ENCODE data around the gene IRF9.
A peak's percentile ranks its signal among the peaks of the same experiment; 100 is the strongest.

Gene IRF9

GRCh38 chr14:24132976-24133375, 28.1 kb upstream of the IRF9 start:
- Histone ChIP-seq H3K36me3 (peaks cover 4 to 13% (median 7%) of the 10 kb centered on the region in 3 donors), H3K27me3 (no peaks in the 10 kb centered on the region), H3K4me3 (no peak overlapping the region), H3K9me3 (no peaks in the 10 kb centered on the region), H3K4me1 (peaks cover 0 to 29% (median 15%) of the 10 kb centered on the region in 4 donors), H3K27ac (no peak overlapping the region)
- intact Hi-C loops (cut with DNase I; ENCODE audit: low total_unique reads): no loop called here
- no peak for TF ChIP-seq CTCF (IDR thresholded peaks at IDR 0.05)
- no peak for DNase-seq

GRCh38 chr14:24133735-24134134, 27.3 kb upstream of the IRF9 start:
- H3K4me1 ChIP-seq: peaks cover 0 to 29% (median 15%) of the 10 kb centered on the region in 4 donors
- DNase-seq: no peak
- no peak overlapping the region for H3K4me3 ChIP-seq
- intact Hi-C loops (cut with DNase I; ENCODE audit: low total_unique reads): no loop called here
- no peaks in the 10 kb centered on the region for H3K9me3 ChIP-seq
- TF ChIP-seq CTCF (IDR thresholded peaks at IDR 0.05): no peak
- H3K27ac ChIP-seq: no peak overlapping the region
- H3K36me3 ChIP-seq: peaks cover 8 to 21% (median 15%) of the 10 kb centered on the region in 3 donors
- H3K27me3 ChIP-seq: no peaks in the 10 kb centered on the region

- TF ChIP-seq CTCF (IDR thresholded peaks at IDR 0.05): no peak
- intact Hi-C loops (cut with DNase I; ENCODE audit: low total_unique reads): no loop called here
- H3K36me3 ChIP-seq: peaks cover 12 to 30% (median 24%) of the 10 kb centered on the region in 3 donors
- peak overlapping the region; percentile 86 to 94 for H3K27ac ChIP-seq
- no peak for DNase-seq
- peaks cover 0 to 47% (median 30%) of the 10 kb centered on the region in 4 donors for H3K4me1 ChIP-seq
- peak overlapping the region; percentile 87 to 98 for H3K4me3 ChIP-seq
- H3K9me3 ChIP-seq: no peaks in the 10 kb centered on the region
- no peaks in the 10 kb centered on the region for H3K27me3 ChIP-seq
Measured at GRCh38 chr14:24135584-24135833, 25.6 kb upstream of the IRF9 start.

- Histone ChIP-seq H3K4me3 (peak within 1 kb of the TSS; percentile 87 to 98), H3K4me1 (peaks cover 0 to 47% (median 30%) of the 10 kb centered on the region in 4 donors), H3K9me3 (no peaks in the 10 kb centered on the region), H3K36me3 (peaks cover 12 to 30% (median 24%) of the 10 kb centered on the region in 3 donors), H3K27me3 (no peaks in the 10 kb centered on the region), H3K27ac (peak within 1 kb of the TSS; percentile 86 to 94)
- TF ChIP-seq CTCF (IDR thresholded peaks at IDR 0.05): no peak
- peak; percentile 90 to 96 for DNase-seq
- intact Hi-C loops (cut with DNase I; ENCODE audit: low total_unique reads): no loop called here
Measured at GRCh38 chr14:24135834-24136683, 25.0 kb upstream of the IRF9 start, which contains the start of gene PSME1. PSME1 (plus strand) TSS chr14:24136194; CDS start chr14:24136263, 69 bp downstream.

GRCh38 chr14:24136684-24137528, 24.2 kb upstream of the IRF9 start:
- TF ChIP-seq CTCF (IDR thresholded peaks at IDR 0.05): no peak
- no peak for DNase-seq
- intact Hi-C loops (cut with DNase I; ENCODE audit: low total_unique reads): no loop called here
- peak overlapping the region; percentile 87 to 98 for H3K4me3 ChIP-seq
- peaks cover 12 to 24% (median 24%) of the 10 kb centered on the region in 3 donors for H3K36me3 ChIP-seq
- H3K4me1 ChIP-seq: peaks cover 5 to 43% (median 31%) of the 10 kb centered on the region in 4 donors
- no peaks in the 10 kb centered on the region for H3K9me3 ChIP-seq
- no peaks in the 10 kb centered on the region for H3K27me3 ChIP-seq
- H3K27ac ChIP-seq: peak overlapping the region; percentile 86 to 94

Data from tibial artery (tissue), 4 donors.